HEK293 (cell line): Measurements from ENCODE around the gene FAM89B.

Experiments
- EGR2 ChIP-seq: fragments of 450-650 bp; formaldehyde crosslinking; IDR thresholded peaks from 2 replicates; pipeline ENCODE4 v1.5.1; 2016; ENCODE audit warnings: low read depth, missing biosample characterization, missing genetic modification characterization
- GFI1B ChIP-seq: fragments of 450-650 bp; formaldehyde crosslinking; IDR thresholded peaks from 2 replicates; pipeline ENCODE4 v1.5.1; 2016; ENCODE audit warnings: missing biosample characterization, missing genetic modification characterization
- HOXA7 ChIP-seq: sonication (generic); formaldehyde crosslinking; IDR thresholded peaks from 2 replicates; pipeline ENCODE4 v1.8.1; 2022; ENCODE audit warnings: missing genetic modification reagents, borderline replicate concordance
- KLF1 ChIP-seq: fragments of 450-650 bp; formaldehyde crosslinking; IDR thresholded peaks from 2 replicates; pipeline ENCODE4 v1.5.1; 2016; ENCODE audit warnings: missing biosample characterization, missing genetic modification characterization
- KLF16 ChIP-seq: fragments of 450-650 bp; formaldehyde crosslinking; IDR thresholded peaks from 2 replicates; pipeline ENCODE4 v1.5.1; 2017; ENCODE audit warnings: missing biosample characterization, missing genetic modification characterization
- OSR2 ChIP-seq: fragments of 450-650 bp; formaldehyde crosslinking; IDR thresholded peaks from 2 replicates; pipeline ENCODE4 v1.5.1; 2016; ENCODE audit warnings: missing biosample characterization, missing genetic modification characterization
- SALL2 ChIP-seq: fragments of 450-650 bp; formaldehyde crosslinking; IDR thresholded peaks from 2 replicates; pipeline ENCODE4 v1.5.0; 2017; ENCODE audit warnings: missing biosample characterization, mild to moderate bottlenecking, missing genetic modification characterization, borderline replicate concordance
- SCRT1 ChIP-seq: fragments of 450-650 bp; formaldehyde crosslinking; IDR thresholded peaks from 2 replicates; pipeline ENCODE4 v1.5.1; 2016; ENCODE audit warnings: missing biosample characterization, missing genetic modification characterization, borderline replicate concordance
- ZBTB20 ChIP-seq: fragments of 450-650 bp; formaldehyde crosslinking; IDR thresholded peaks from 2 replicates; pipeline ENCODE4 v1.5.1; 2016; ENCODE audit warnings: missing biosample characterization, missing genetic modification characterization
- ZBTB7A ChIP-seq: fragments of 450-650 bp; formaldehyde crosslinking; IDR thresholded peaks from 2 replicates; pipeline ENCODE4 v1.5.1; 2016; ENCODE audit warnings: low read depth, missing biosample characterization, missing genetic modification characterization
- ZEB2 ChIP-seq: fragments of 450-650 bp; formaldehyde crosslinking; IDR thresholded peaks from 2 replicates; pipeline ENCODE4 v1.5.1; 2016; ENCODE audit warnings: missing biosample characterization, missing genetic modification characterization
- ZFHX2 ChIP-seq: fragments of 450-650 bp; formaldehyde crosslinking; conservative IDR thresholded peaks from 2 replicates; pipeline ENCODE4 v1.5.1; 2016; ENCODE audit warnings: missing biosample characterization, missing genetic modification characterization
- ZNF132 ChIP-seq: fragments of 450-650 bp; formaldehyde crosslinking; IDR thresholded peaks from 2 replicates; pipeline ENCODE4 v1.5.1; 2017; ENCODE audit warnings: missing biosample characterization, missing genetic modification characterization, borderline replicate concordance
- ZNF2 ChIP-seq: fragments of 450-650 bp; formaldehyde crosslinking; IDR thresholded peaks from 2 replicates; pipeline ENCODE4 v1.5.1; 2016; ENCODE audit warnings: missing biosample characterization, missing genetic modification characterization
- ZNF37A ChIP-seq: fragments of 450-650 bp; IDR thresholded peaks from 2 replicates; pipeline ENCODE4 v1.5.1; 2018; ENCODE audit warnings: missing biosample characterization, missing genetic modification characterization
- ZNF473 ChIP-seq: fragments of 450-650 bp; formaldehyde crosslinking; IDR thresholded peaks from 2 replicates; pipeline ENCODE4 v1.5.1; 2017; ENCODE audit warnings: missing biosample characterization, missing genetic modification characterization
- ZNF510 ChIP-seq: fragments of 450-650 bp; formaldehyde crosslinking; IDR thresholded peaks from 2 replicates; pipeline ENCODE4 v1.5.1; 2018; ENCODE audit warnings: mild to moderate bottlenecking, missing genetic modification characterization, missing biosample characterization; ENCODE audit not compliant: insufficient replicate concordance
- ZNF585B ChIP-seq: fragments of 450-650 bp; formaldehyde crosslinking; IDR thresholded peaks from 2 replicates; pipeline ENCODE4 v1.5.1; 2016; ENCODE audit warnings: missing biosample characterization, missing genetic modification characterization
- ZNF621 ChIP-seq: fragments of 450-650 bp; formaldehyde crosslinking; IDR thresholded peaks from 2 replicates; pipeline ENCODE4 v1.5.1; 2017; ENCODE audit warnings: missing biosample characterization, missing genetic modification characterization
- ZNF660 ChIP-seq: fragments of 450-650 bp; IDR thresholded peaks from 2 replicates; pipeline ENCODE4 v1.5.1; 2018; ENCODE audit warnings: missing biosample characterization, mild to moderate bottlenecking, missing genetic modification characterization
- ZNF701 ChIP-seq: fragments of 450-650 bp; formaldehyde crosslinking; IDR thresholded peaks from 2 replicates; pipeline ENCODE4 v1.5.1; 2016; ENCODE audit warnings: missing biosample characterization, missing genetic modification characterization
- ZNF768 ChIP-seq: fragments of 450-650 bp; formaldehyde crosslinking; IDR thresholded peaks from 2 replicates; pipeline ENCODE4 v1.5.1; 2018; ENCODE audit warnings: missing biosample characterization, mild to moderate bottlenecking, missing genetic modification characterization
- ZNF785 ChIP-seq: fragments of 450-650 bp; formaldehyde crosslinking; IDR thresholded peaks from 2 replicates; pipeline ENCODE4 v1.5.1; 2016; ENCODE audit warnings: missing biosample characterization, missing genetic modification characterization
- ZSCAN30 ChIP-seq: fragments of 450-650 bp; IDR thresholded peaks from 2 replicates; pipeline ENCODE4 v1.5.1; 2018; ENCODE audit warnings: missing biosample characterization, mild to moderate bottlenecking, missing genetic modification characterization, moderate library complexity
- ZXDB ChIP-seq: fragments of 450-650 bp; formaldehyde crosslinking; IDR thresholded peaks from 2 replicates; pipeline ENCODE4 v1.5.1; 2016; ENCODE audit warnings: missing biosample characterization, missing genetic modification characterization
- TF ChIP-seq, protein P1 (sequence below): fragments of 450-650 bp; formaldehyde crosslinking; IDR thresholded peaks from 2 replicates; pipeline ENCODE4 v1.5.1; 2016; ENCODE audit warnings: missing biosample characterization, missing genetic modification characterization
- TF ChIP-seq, protein P2 (sequence below): fragments of 450-650 bp; formaldehyde crosslinking; IDR thresholded peaks from 2 replicates; pipeline ENCODE4 v1.5.1; 2016; ENCODE audit warnings: missing biosample characterization, missing genetic modification characterization
- TF ChIP-seq, protein P3 (sequence below): fragments of 450-650 bp; formaldehyde crosslinking; IDR thresholded peaks from 2 replicates; pipeline ENCODE4 v1.5.1; 2016; ENCODE audit warnings: missing biosample characterization, missing genetic modification characterization
- TF ChIP-seq, protein P4 (sequence below): fragments of 450-650 bp; formaldehyde crosslinking; IDR thresholded peaks from 2 replicates; pipeline ENCODE4 v1.5.1; 2016; ENCODE audit warnings: missing biosample characterization, missing genetic modification characterization
- TF ChIP-seq, protein P5 (sequence below): fragments of 450-650 bp; formaldehyde crosslinking; IDR thresholded peaks from 2 replicates; pipeline ENCODE4 v1.5.1; 2017; ENCODE audit warnings: missing biosample characterization, mild to moderate bottlenecking, missing genetic modification characterization, moderate library complexity
- TF ChIP-seq, protein P6 (sequence below): fragments of 450-650 bp; formaldehyde crosslinking; optimal IDR thresholded peaks from 2 replicates; pipeline ENCODE3; 2016; ENCODE audit warnings: missing biosample characterization, mild to moderate bottlenecking, missing genetic modification characterization

FAM89B gene

DNA sequence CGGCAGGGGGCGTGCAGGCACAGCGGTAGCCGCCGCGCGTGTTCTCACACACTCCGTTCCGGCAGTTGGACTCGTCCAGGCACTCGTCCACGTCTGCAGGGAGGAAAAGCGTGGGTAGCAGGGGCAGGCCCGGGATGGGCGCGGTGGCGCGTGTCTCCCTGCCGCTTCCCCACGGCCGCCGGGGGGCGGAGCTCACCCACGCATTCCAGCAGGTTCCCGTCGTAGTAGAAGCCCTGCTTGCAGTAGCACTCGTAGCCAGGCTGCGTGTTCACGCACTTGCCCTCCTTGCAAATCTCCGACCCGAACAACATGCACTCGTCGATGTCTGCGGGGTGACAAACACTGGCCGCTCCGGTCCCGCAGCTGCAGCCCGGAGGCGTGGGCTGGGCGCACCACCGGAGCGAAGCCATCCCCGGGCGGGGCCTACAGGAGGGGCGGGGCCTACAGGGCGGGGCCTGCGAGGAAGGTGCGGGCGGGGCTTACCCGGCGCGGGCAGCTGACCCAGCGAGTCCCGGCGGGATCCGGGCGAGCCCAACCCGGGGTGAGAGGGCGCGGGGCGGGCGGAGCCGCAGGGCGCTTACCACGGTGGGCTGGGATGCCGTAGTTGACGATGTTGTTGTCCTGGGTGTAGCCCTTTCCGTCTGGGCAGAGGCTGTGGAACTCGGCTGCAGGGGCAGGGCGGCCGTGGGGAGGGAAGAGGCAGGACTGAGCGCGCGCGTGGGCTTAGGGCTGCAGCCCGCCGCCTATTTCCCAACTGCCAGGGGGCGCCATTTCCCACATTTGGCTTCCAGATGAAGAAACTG is 31.8 kb upstream of the FAM89B start (continued):
- no peak for TF ChIP-seq ZNF132
- peak; percentile 70 for TF ChIP-seq ZXDB (tag by site-specific recombination)
- TF ChIP-seq SALL2 (tag by site-specific recombination), result no peak
- TF ChIP-seq EGR2 (tag by site-specific recombination), result peak; percentile 88
- TF ChIP-seq KLF1 (tag by site-specific recombination), result peak; percentile 96
- TF ChIP-seq, protein P1, sequence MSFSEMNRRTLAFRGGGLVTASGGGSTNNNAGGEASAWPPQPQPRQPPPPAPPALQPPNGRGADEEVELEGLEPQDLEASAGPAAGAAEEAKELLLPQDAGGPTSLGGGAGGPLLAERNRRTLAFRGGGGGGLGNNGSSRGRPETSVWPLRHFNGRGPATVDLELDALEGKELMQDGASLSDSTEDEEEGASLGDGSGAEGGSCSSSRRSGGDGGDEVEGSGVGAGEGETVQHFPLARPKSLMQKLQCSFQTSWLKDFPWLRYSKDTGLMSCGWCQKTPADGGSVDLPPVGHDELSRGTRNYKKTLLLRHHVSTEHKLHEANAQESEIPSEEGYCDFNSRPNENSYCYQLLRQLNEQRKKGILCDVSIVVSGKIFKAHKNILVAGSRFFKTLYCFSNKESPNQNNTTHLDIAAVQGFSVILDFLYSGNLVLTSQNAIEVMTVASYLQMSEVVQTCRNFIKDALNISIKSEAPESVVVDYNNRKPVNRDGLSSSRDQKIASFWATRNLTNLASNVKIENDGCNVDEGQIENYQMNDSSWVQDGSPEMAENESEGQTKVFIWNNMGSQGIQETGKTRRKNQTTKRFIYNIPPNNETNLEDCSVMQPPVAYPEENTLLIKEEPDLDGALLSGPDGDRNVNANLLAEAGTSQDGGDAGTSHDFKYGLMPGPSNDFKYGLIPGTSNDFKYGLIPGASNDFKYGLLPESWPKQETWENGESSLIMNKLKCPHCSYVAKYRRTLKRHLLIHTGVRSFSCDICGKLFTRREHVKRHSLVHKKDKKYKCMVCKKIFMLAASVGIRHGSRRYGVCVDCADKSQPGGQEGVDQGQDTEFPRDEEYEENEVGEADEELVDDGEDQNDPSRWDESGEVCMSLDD (tag by site-specific recombination), result no peak
- TF ChIP-seq SCRT1 (tag by site-specific recombination), result 0 out of 2 replicates have a peak, but pooled peaks have one; percentile 17
- TF ChIP-seq ZSCAN30 (tag by site-specific recombination), result peak; percentile 51; the same call in 1 of the 2 replicates
- no peak for TF ChIP-seq ZNF510 (tag by site-specific recombination)
- TF ChIP-seq GFI1B (tag by site-specific recombination), result no peak
- TF ChIP-seq OSR2 (tag by site-specific recombination), result peak; percentile 35; the same call in 1 of the 2 replicates
- TF ChIP-seq ZNF37A, result no peak
- TF ChIP-seq, protein P2, sequence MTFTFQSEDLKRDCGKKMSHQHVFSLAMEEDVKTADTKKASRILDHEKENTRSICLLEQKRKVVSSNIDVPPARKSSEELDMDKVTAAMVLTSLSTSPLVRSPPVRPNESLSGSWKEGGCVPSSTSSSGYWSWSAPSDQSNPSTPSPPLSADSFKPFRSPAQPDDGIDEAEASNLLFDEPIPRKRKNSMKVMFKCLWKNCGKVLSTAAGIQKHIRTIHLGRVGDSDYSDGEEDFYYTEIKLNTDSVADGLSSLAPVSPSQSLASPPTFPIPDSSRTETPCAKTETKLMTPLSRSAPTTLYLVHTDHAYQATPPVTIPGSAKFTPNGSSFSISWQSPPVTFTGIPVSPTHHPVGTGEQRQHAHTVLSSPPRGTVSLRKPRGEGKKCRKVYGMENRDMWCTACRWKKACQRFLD, result no peak
- TF ChIP-seq ZNF701, result no peak
- TF ChIP-seq, protein P3, sequence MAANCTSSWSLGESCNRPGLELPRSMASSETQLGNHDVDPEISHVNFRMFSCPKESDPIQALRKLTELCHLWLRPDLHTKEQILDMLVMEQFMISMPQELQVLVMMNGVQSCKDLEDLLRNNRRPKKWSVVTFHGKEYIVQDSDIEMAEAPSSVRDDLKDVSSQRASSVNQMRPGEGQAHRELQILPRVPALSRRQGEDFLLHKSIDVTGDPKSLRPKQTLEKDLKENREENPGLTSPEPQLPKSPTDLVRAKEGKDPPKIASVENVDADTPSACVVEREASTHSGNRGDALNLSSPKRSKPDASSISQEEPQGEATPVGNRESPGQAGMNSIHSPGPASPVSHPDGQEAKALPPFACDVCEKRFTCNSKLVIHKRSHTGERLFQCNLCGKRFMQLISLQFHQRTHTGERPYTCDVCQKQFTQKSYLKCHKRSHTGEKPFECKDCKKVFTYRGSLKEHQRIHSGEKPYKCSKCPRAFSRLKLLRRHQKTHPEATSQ (tag by site-specific recombination), result no peak
- TF ChIP-seq ZNF785 (tag by site-specific recombination), result no peak
- TF ChIP-seq ZEB2, result peak; percentile 88; the same call in 1 of the 2 replicates
- TF ChIP-seq, protein P4, sequence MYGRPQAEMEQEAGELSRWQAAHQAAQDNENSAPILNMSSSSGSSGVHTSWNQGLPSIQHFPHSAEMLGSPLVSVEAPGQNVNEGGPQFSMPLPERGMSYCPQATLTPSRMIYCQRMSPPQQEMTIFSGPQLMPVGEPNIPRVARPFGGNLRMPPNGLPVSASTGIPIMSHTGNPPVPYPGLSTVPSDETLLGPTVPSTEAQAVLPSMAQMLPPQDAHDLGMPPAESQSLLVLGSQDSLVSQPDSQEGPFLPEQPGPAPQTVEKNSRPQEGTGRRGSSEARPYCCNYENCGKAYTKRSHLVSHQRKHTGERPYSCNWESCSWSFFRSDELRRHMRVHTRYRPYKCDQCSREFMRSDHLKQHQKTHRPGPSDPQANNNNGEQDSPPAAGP (tag by site-specific recombination), result peak; percentile 88
- TF ChIP-seq, protein P5, sequence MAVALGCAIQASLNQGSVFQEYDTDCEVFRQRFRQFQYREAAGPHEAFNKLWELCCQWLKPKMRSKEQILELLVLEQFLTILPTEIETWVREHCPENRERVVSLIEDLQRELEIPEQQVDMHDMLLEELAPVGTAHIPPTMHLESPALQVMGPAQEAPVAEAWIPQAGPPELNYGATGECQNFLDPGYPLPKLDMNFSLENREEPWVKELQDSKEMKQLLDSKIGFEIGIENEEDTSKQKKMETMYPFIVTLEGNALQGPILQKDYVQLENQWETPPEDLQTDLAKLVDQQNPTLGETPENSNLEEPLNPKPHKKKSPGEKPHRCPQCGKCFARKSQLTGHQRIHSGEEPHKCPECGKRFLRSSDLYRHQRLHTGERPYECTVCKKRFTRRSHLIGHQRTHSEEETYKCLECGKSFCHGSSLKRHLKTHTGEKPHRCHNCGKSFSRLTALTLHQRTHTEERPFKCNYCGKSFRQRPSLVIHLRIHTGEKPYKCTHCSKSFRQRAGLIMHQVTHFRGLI (tag by site-specific recombination), result peak; percentile 99
- TF ChIP-seq ZNF621, result no peak
- TF ChIP-seq HOXA7 (CRISPR knock-in tag), result no peak
- TF ChIP-seq ZBTB7A (tag by site-specific recombination), result 0 out of 2 replicates have a peak, but pooled peaks have one; percentile 32
- no peak for TF ChIP-seq ZNF473
- TF ChIP-seq, protein P6, sequence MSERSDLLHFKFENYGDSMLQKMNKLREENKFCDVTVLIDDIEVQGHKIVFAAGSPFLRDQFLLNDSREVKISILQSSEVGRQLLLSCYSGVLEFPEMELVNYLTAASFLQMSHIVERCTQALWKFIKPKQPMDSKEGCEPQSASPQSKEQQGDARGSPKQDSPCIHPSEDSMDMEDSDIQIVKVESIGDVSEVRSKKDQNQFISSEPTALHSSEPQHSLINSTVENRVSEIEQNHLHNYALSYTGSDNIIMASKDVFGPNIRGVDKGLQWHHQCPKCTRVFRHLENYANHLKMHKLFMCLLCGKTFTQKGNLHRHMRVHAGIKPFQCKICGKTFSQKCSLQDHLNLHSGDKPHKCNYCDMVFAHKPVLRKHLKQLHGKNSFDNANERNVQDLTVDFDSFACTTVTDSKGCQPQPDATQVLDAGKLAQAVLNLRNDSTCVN (tag by site-specific recombination), result peak; percentile 73
- TF ChIP-seq ZNF585B (tag by site-specific recombination), result no peak
- TF ChIP-seq ZNF768 (tag by site-specific recombination), result no peak
- peak; percentile 20; the same call in 1 of the 2 replicates for TF ChIP-seq ZBTB20
- peak; percentile 76 for TF ChIP-seq ZNF660 (tag by site-specific recombination)
- TF ChIP-seq KLF16, result peak; percentile 54; the same call in 1 of the 2 replicates
- TF ChIP-seq ZFHX2 (tag by site-specific recombination), result peak; percentile 96
- TF ChIP-seq ZNF2 (tag by site-specific recombination), result peak; percentile 66; the same call in 1 of the 2 replicates
